Liver (tissue), 9 donors: ENCODE results near the gene AP5B1. TPM values are rescaled to one million over a fixed set of nuclear protein-coding genes. Genes with fewer than 3 reads are reported as not detected.
"Not testable (repeated sequence)": the region's sequence is repeated elsewhere in the genome, so short reads cannot be mapped to it uniquely, and the experiment has no call there.

ENCODE experiments used
- DNase-seq: peaks from one replicate; pipeline ENCODE4 v3.0.0-alpha.2; 2017; ENCODE audit warnings: low spot score
- H3K27ac ChIP-seq, 2 donors: one replicate each; pipeline ENCODE4 v1.7.0; 2013; ENCODE audit warnings: inconsistent platforms in 2 of 2, low read length in 2 of 2, control low read depth in 1 of 2, low read depth in 1 of 2, mild to moderate bottlenecking in 1 of 2
- H3K27me3 ChIP-seq, 4 donors: one replicate each; pipeline versions ENCODE4 v1.6.1 to v1.7.0; 2013; ENCODE audit warnings: low read length in 3 of 4, inconsistent platforms in 1 of 4, mild to moderate bottlenecking in 1 of 4, moderate library complexity in 1 of 4; ENCODE audit not compliant: control insufficient read depth in 4 of 4, insufficient read depth in 4 of 4
- H3K36me3 ChIP-seq, 4 donors: one replicate each; pipeline versions ENCODE4 v1.6.1 to v1.7.0; 2013; ENCODE audit warnings: low read length in 3 of 4, mild to moderate bottlenecking in 3 of 4, low read depth in 1 of 4, moderate library complexity in 1 of 4; ENCODE audit not compliant: control insufficient read depth in 4 of 4, insufficient read depth in 3 of 4
- H3K4me1 ChIP-seq, 4 donors: one replicate each; pipeline versions ENCODE4 v1.6.1 to v1.7.0; 2013; ENCODE audit warnings: low read length in 3 of 4, mild to moderate bottlenecking in 3 of 4, moderate library complexity in 1 of 4; ENCODE audit not compliant: control insufficient read depth in 4 of 4, insufficient read depth in 4 of 4
- H3K4me3 ChIP-seq, 3 donors: one replicate each; pipeline versions ENCODE4 v1.6.1 to v1.7.0; 2013; ENCODE audit warnings: low read length in 3 of 3, control low read depth in 1 of 3, low read depth in 1 of 3, mild to moderate bottlenecking in 1 of 3
- H3K9ac ChIP-seq, 2 donors: one replicate each; pipeline ENCODE4 v1.7.0; 2013; ENCODE audit warnings: low read length in 2 of 2, mild to moderate bottlenecking in 2 of 2, moderate library complexity in 2 of 2, control low read depth in 1 of 2, low read depth in 1 of 2
- H3K9me3 ChIP-seq, 4 donors: one replicate each; pipeline versions ENCODE4 v1.6.1 to v1.7.0; 2013; ENCODE audit warnings: low read length in 3 of 4; ENCODE audit not compliant: control insufficient read depth in 4 of 4
- ATF3 ChIP-seq: IDR thresholded peaks from 2 replicates; pipeline ENCODE4 v1.6.1; 2016; ENCODE audit warnings: antibody characterized with exemption
- CTCF ChIP-seq: fragments of 150-350 bp; IDR thresholded peaks from 2 replicates; pipeline ENCODE4 v1.5.1; 2017; ENCODE audit warnings: improper control_type of control experiment, low read depth, low read length; ENCODE audit not compliant: missing input control
- EGR1 ChIP-seq, 2 donors: IDR thresholded peaks; 2 replicates each; pipeline ENCODE4 v1.6.1; 2016 to 2018; ENCODE audit warnings: antibody characterized with exemption in 2 of 2, low read depth in 2 of 2
- FOXA2 ChIP-seq: IDR thresholded peaks from 2 replicates; pipeline ENCODE4 v1.6.1; 2016; ENCODE audit warnings: antibody characterized with exemption
- GABPA ChIP-seq, 2 donors: IDR thresholded peaks in 1 of 2; conservative IDR thresholded peaks in 1 of 2; 2 replicates each; pipeline ENCODE4 v1.6.1; 2016; ENCODE audit warnings: antibody characterized with exemption in 2 of 2, mild to moderate bottlenecking in 1 of 2, moderate library complexity in 1 of 2
- HNF4A ChIP-seq, 2 donors: conservative IDR thresholded peaks; 2 replicates each; pipeline ENCODE4 v1.6.1; 2016; ENCODE audit warnings: antibody characterized with exemption in 2 of 2, mild to moderate bottlenecking in 2 of 2
- HNF4G ChIP-seq: IDR thresholded peaks from 2 replicates; pipeline ENCODE4 v1.6.1; 2016; ENCODE audit warnings: antibody characterized with exemption
- JUND ChIP-seq, 2 donors: IDR thresholded peaks; 2 replicates each; pipeline ENCODE4 v1.6.1; 2016; ENCODE audit warnings: antibody characterized with exemption in 2 of 2
- NR2F2 ChIP-seq: IDR thresholded peaks from 2 replicates; pipeline ENCODE4 v1.6.1; 2016; ENCODE audit warnings: antibody characterized with exemption
- RAD21 ChIP-seq, 2 donors: IDR thresholded peaks; 2 replicates each; pipeline ENCODE4 v1.6.1; 2016; ENCODE audit warnings: antibody characterized with exemption in 2 of 2, mild to moderate bottlenecking in 2 of 2
- REST ChIP-seq: IDR thresholded peaks from 2 replicates; pipeline ENCODE4 v1.6.1; 2016; ENCODE audit warnings: antibody characterized with exemption, mild to moderate bottlenecking
- RXRA ChIP-seq, 2 donors: IDR thresholded peaks; 2 replicates each; pipeline ENCODE4 v1.6.1; 2017 to 2018; ENCODE audit warnings: antibody characterized with exemption in 2 of 2, mild to moderate bottlenecking in 1 of 2
- SP1 ChIP-seq: IDR thresholded peaks from 2 replicates; pipeline ENCODE4 v1.6.1; 2018; ENCODE audit warnings: antibody characterized with exemption, mild to moderate bottlenecking
- TAF1 ChIP-seq: conservative IDR thresholded peaks from 2 replicates; pipeline ENCODE4 v1.6.1; 2016; ENCODE audit warnings: antibody characterized with exemption, mild to moderate bottlenecking
- YY1 ChIP-seq: IDR thresholded peaks from 2 replicates; pipeline ENCODE4 v1.6.1; 2016; ENCODE audit warnings: antibody characterized with exemption, mild to moderate bottlenecking
- ZBTB33 ChIP-seq: IDR thresholded peaks from 2 replicates; pipeline ENCODE4 v1.6.1; 2016; ENCODE audit warnings: antibody characterized with exemption
- WGBS: extraction: QIAGEN DNeasy Blood & Tissue Kit; methylation state at CpG from one replicate; pipeline ENCODE4 v1.1.7; 2013; 5-methylcytosine and 5-hydroxymethylcytosine counted together
- polyA plus RNA-seq, 2 donors: library from polyadenylated mRNA; stranded (reverse) in 1 of 2; unstranded in 1 of 2; fragments of 200-250 nt in 1 of 2; fragments of >200 nt in 1 of 2; fragmentation: Nextera tagmentation in 1 of 2; extraction: Ambion mirVana in 1 of 2; gene quantifications; one replicate each; pipeline versions ENCODE4 v1.2.1 to v1.2.3, GENCODE V29; 2013 to 2015
- total RNA-seq, 2 donors: library from RNA; depleted of rRNA; stranded (reverse); fragments of >200 nt; gene quantifications; one replicate each; pipeline ENCODE4 v1.2.3, GENCODE V29; 2014
- donor health status: healthy.
- donor health status: healthy.
- donor health status: healthy.
- donor health status: healthy.
- donor health status: healthy.

The AP5B1 gene
- total and polyA plus RNA-seq, 4 donors: 2.0 to 10.8 (median 5.0) TPM

- H3K9ac ChIP-seq: no peak overlapping the region
These were observed 16.3 kb downstream of the AP5B1 start for GRCh38 chr11:65764434-65764833.

GRCh38 chr11:65762816-65763215 lies 18.0 kb downstream of the AP5B1 start:
- H3K27ac ChIP-seq, H3K27me3 ChIP-seq: not testable (repeated sequence)
- 94% methylated on average over 29 of the region's 29 CpGs for WGBS

More at GRCh38 chr11:65764434-65764833, 16.3 kb downstream of the AP5B1 start:
- no peaks in the 10 kb centered on the region for H3K36me3 ChIP-seq
- H3K9me3 ChIP-seq: no peaks in the 10 kb centered on the region
- peaks cover 0 to 3% (median 0%) of the 10 kb centered on the region in 4 donors for H3K27me3 ChIP-seq
- H3K4me1 ChIP-seq: no peaks in the 10 kb centered on the region
- H3K27ac ChIP-seq: no peak overlapping the region
- WGBS: 56% methylated on average over 5 of the region's 5 CpGs
- no peak for TF ChIP-seq GABPA (IDR thresholded peaks at IDR 0.05 in 1 of 2, conservative IDR thresholded peaks at IDR 0.05 in 1 of 2)
- TF ChIP-seq ZBTB33: no peak
- no peak for TF ChIP-seq JUND (IDR thresholded peaks at IDR 0.05)
- TF ChIP-seq HNF4G: no peak
- TF ChIP-seq CTCF: no peak
- TF ChIP-seq TAF1: no peak
- no peak for TF ChIP-seq NR2F2
- no peak for TF ChIP-seq ATF3
- TF ChIP-seq YY1: no peak
- TF ChIP-seq FOXA2: no peak
- TF ChIP-seq RAD21 (IDR thresholded peaks at IDR 0.05): no peak
- TF ChIP-seq REST: no peak
- TF ChIP-seq SP1: no peak
- TF ChIP-seq HNF4A (conservative IDR thresholded peaks at IDR 0.05): no peak
- no peak for TF ChIP-seq EGR1 (IDR thresholded peaks at IDR 0.05; ENCODE audit: low read depth in 2 of 2)
- no peak for TF ChIP-seq RXRA (IDR thresholded peaks at IDR 0.05)
- DNase-seq: no peak
- H3K4me3 ChIP-seq: no peak overlapping the region

GRCh38 chr11:65762169-65762568 lies 18.6 kb downstream of the AP5B1 start:
- H3K27me3 ChIP-seq, DNase-seq, H3K36me3 ChIP-seq, H3K9ac ChIP-seq, H3K4me1 ChIP-seq, H3K9me3 ChIP-seq, H3K27ac ChIP-seq, H3K4me3 ChIP-seq: not testable (repeated sequence)
- WGBS: 60% methylated on average over 5 of the region's 5 CpGs

More at GRCh38 chr11:65762816-65763215, 18.0 kb downstream of the AP5B1 start:
- not testable (repeated sequence) for DNase-seq, H3K9ac ChIP-seq, H3K9me3 ChIP-seq, H3K4me1 ChIP-seq, H3K4me3 ChIP-seq, H3K36me3 ChIP-seq
